ENCODE data around the gene RITA1.

- TF ChIP-seq CTCF (IDR thresholded peaks at IDR 0.05) (no peak), EP300 (IDR thresholded peaks at IDR 0.05) (no peak)
Measured at GRCh38 chr12:113211160-113211559, 25.6 kb downstream of the RITA1 start.

All from esophagus muscularis mucosa (tissue), 3 donors.